COR-L47 (cell line): ENCODE results near the gene CDH23.
A peak's percentile ranks its signal among the peaks of the same experiment; 100 is the strongest.

ENCODE experiments used
- DNase-seq: peaks from one replicate; lab custom pipeline; 2025; lab: John Stamatoyannopoulos, UW

CDH23 gene

GRCh38 chr10:71392791-71393781 lies 3.6 kb upstream of the CDH23 start:
- no peak for DNase-seq

DNA sequence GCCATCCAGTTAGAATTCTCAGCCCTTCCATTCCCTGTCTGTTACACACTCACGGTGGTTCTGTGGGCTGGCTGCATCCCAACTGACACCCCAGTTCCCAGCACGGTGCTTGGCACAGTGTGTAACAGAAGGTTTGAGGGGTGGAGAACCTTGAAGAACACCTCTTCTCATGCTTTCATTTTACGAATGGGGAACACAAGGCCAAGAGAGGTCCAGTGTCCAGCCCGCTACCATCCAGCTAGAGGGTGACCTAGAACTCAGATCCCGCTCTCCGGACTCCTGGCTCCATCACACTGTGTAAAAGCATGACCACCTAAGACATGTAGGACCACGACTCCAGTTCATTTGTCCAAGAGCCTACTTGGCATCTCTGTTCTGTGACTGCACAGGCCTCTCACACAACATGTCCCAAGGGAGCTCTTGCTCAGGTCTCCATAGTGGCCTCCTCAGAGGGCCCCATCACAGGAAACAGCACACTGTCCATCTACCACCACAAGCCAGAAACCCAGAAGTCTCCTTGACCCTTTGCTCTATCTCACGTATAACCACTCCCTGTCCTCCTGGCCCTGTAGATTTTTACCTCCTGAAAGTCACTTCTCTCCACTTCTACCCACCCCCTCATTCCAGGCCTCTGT lies 2.8 kb upstream of the CDH23 start:
- no peak for DNase-seq

GRCh38 chr10:71394926-71395562 lies 1.7 kb upstream of the CDH23 start:
- DNase-seq: no peak

DNA sequence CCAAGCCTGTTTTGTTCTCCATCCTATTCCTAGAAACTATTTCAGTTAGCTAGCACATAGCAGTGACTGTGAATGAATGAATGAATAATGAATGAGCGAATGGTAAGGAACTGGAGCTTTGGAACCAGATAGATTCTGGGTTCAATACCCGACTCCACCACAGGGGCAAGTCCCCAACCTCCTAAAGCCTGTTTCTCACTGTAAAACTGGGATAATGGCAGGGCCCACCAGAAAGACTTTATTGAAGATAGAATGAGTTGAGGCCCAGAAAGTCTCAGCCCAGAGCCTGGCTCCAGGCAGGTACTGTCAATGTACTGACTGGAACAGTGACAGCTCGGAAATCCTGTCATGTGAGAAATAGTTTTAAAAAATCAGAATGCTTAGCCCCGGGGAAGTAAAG lies 1.1 kb upstream of the CDH23 start:
- DNase-seq: no peak

DNA sequence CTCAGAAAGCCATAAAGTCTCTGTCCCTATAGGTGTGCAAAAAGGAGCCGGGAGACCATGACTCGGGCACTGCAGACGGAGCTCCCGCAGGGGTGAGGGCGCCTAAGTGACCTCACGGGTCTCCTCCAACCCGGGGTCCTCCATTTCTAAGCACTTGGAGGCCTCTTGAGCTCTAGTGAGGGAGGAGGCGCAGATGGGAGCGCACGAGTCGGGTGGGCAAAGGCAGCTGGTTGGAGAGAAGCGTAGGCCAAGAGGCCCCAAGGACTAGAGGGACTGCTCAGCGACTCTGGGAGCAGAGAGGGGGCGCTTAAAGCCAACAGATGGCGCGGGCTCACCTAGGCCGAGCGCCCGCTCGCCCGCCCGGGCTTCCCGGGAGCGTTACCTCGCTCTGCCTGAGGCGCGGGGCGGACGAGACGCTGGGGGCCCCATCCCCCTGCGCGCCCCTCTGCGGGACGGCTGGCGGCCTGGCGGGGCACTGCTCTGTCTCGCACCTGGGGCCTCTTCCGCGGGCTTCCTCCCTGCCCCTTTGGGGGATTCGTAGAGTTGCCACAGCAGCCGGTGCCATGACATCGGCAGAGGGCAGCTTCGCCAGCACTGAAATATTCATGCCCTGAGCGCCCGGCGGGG lies 523 bp upstream of the CDH23 start:
- peak; percentile 56 for DNase-seq

DNA sequence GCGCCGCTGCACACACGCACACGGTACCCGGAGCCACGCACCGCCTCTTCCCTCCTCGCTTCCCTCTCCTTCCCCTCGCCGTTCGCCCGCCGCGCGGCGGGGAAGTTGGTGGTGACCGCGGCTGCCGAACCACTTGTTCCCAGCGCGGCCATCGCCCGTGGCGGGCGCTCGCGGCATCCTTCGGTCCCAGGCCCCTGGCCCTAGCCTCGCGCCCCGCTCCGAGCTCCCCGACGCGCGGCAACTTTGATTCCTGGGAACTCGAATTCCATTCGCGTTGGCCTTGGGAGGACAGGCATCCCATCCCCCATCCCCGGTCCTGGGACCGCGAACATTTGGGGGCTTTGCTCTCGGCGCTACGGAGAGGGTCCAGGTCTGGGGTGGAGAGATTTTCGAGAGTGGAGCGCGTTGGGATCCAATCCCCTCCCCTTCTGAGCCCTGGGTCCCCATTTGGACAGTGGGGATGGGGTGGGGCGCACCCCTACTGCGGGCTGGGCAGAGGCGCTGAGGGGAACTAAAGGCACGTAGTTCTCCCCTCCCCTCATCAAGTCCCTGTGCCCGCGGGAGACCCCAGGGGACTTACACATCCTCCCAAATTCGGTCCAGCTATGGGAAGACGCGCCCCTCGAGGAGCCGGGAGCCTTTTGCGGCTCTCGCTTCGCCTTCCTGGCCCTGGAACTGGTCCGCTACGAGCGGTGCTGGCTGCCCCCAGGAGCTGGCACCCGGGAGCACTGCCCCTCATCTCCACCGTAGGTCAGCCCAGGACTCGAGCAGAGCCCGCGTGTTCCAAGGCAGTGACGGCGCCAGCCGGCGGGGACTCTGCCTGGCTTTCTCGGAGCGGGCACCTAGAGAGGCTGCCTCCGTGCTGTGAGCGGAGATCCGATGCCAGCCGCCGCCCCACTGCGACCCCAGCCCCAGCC lies 834 bp downstream of the CDH23 start:
- DNase-seq: no peak

- DNase-seq: no peak
Observed at GRCh38 chr10:71398976-71399375, 2.3 kb downstream of the CDH23 start.

- no peak for DNase-seq
Observed at GRCh38 chr10:71399946-71400345, 3.2 kb downstream of the CDH23 start.

- DNase-seq: no peak
Observed at GRCh38 chr10:71401056-71401455, 4.3 kb downstream of the CDH23 start.

DNA sequence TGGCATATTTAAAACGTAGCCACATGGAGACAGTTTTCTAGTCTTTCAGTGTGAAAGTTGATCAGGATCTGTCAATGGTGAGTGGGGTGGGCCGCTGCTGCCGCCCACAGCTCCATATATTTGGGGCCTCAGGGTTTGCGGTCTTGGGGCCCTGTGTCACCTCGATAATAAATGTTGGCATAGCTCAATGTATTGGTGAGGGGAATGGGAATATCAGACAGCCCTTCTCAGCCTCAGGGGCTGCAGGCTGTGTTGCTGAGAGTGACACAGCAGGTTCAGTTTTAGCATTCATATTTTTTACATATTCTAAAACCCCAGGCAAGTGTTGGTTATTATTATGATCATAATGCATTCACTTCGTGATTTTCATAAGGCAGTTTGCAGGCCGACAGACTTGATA lies 5.3 kb downstream of the CDH23 start:
- DNase-seq: no peak

GRCh38 chr10:71404503-71405295 lies 8.0 kb downstream of the CDH23 start:
- DNase-seq: no peak

- no peak for DNase-seq
Observed at GRCh38 chr10:71406878-71407277, 10.2 kb downstream of the CDH23 start.

DNA sequence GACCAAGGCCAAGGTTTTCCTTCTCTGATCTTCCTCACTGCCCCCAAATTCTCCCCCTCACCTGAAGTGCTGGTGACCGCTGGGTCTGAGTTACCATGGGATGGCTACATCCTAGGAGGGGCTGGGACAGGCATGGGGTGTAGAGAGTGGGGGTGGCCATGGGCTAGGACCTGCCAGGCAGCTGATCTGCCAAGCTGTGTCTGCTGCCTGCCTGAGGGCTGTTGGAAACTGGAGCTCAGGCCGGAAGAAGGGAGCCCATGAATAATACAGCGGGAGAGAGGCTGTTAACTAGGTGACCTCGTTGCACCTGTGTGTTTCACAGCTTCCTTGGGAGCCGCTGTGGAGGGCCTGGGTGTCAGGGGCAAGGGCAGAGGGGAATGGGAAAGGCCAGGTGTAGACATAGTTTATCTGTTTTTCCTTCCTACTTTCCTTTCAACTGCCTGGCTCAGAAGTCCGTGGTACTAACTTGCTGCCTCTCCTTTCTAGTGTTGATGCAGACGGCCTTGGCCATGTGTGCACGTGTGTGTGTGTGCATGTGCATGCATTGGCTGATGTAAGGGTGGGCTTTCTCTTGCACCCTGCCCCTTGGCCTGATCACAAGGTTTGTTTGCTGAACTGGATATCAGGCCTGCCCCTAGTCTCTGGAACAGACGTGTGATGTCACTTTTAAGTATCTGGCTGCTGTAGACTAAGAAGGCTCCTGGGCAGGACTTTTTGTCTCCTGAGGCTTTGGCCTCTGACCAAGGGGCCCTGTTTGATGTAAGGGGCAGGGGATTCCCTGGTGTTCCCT lies 11.9 kb downstream of the CDH23 start:
- DNase-seq: no peak

DNA sequence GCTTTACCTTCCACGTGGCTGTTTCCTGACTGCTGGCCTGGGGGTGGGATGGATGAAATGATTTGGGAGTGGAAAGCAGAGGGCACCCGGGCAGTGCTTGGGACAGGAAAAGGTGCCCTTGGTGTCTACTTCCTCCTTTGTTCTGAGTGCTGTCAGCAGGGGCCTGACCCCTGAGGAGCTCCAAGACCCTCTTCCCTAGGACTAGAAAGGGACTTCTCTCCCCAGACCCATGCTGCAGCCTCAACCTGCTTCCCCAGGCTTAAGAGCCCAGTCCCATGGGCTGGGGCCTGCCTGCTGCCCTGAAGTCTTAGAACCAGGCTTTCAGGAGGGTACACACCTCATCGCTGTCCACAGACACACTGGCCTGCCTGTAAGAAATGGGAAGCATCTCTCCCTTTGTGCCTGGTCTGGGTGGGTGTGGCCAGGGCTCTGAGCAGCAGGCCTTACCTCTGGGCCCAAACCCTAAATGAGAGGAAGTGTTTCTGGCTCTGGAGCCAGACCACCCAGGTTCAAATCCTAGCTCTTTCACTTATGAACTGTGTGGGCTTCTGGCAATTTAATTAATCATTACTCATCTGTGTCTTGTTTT lies 12.9 kb downstream of the CDH23 start:
- no peak for DNase-seq

DNA sequence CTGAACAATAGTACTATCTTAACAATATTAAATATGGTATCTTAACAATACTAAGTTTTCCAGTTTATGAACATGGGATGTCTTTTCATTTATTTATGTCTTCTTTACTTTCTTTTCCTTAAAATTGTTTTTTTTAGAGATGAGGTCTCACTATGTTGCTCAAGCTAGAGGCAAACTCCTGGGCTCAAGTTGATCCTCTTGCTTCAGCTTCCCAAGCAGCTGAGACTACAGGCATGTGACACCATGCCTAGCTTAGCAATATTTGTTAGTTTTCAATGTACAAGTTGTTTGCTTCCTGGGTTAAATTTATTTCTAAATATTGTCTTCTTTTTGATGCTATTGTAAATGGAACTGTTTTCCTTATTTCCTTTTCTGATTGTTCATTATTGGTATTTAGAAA lies 16.9 kb downstream of the CDH23 start:
- DNase-seq: no peak

GRCh38 chr10:71414359-71414758 lies 17.6 kb downstream of the CDH23 start:
- no peak for DNase-seq

GRCh38 chr10:71419002-71419540 lies 22.4 kb downstream of the CDH23 start:
- no peak for DNase-seq

DNA sequence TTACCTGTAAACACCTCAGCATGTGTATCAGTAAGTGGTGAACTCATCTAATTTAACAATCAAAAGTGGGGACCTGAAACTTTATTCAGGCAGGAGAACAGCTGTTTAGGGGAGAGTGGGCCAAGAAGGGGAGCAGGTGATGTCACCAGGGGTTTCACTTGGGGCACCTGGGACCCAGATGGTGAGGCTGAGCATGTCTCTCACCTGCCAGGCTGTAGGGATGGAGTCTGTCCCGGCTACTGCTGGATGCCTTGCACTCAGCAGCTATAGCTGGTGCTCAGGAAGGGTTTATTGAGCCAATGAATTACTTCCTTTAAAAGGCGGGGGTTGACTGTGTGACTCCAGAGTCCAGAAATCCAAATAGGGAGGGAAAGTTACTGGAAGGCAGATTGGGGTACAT lies 23.0 kb downstream of the CDH23 start:
- no peak for DNase-seq

DNA sequence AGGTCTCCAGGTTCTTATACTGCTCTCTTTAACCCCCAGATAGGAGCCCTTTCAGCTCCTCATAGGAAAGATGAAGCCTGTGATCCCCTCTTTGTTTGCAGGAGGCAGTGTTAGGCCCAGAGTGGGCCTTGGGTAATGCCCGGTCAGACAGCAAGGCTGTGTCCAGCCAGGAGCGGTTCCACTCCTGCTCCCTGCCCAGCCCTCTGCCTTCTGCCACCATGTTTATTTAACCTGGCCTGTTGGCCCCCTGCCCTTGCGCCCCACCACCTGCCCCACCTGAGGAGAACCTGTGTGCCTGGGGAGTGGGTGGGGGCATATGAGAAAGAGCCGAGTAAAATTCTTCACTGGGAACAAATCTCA lies 24.3 kb downstream of the CDH23 start:
- DNase-seq: no peak
